Fibroblast of skin of left quadriceps (primary cell): ENCODE results near the gene AHRR.

Experiments
- DNase-seq, 2 experiments: peaks; one replicate each; pipeline ENCODE4 v3.0.0-alpha.2; 2013; ENCODE audit warnings: low read depth in 2 of 2

Gene AHRR

GRCh38 chr5:443239-444151 is 122.0 kb downstream of the AHRR start:
- DNase-seq = no peak

GRCh38 chr5:444226-444625 is 122.7 kb downstream of the AHRR start:
- DNase-seq = no peak

- DNase-seq = no peak
Measured at GRCh38 chr5:445591-445990, 124.1 kb downstream of the AHRR start.

GRCh38 chr5:446066-446882 is 124.8 kb downstream of the AHRR start:
- DNase-seq = no peak

- no peak for DNase-seq
Measured at GRCh38 chr5:446883-447263, 125.4 kb downstream of the AHRR start.

- no peak for DNase-seq
Measured at GRCh38 chr5:447501-447900, 126.0 kb downstream of the AHRR start.

GRCh38 chr5:448061-448765 is 126.7 kb downstream of the AHRR start:
- no peak for DNase-seq

- DNase-seq = no peak
Measured at GRCh38 chr5:448766-449090, 127.2 kb downstream of the AHRR start.

GRCh38 chr5:449151-449550 is 127.6 kb downstream of the AHRR start:
- DNase-seq = no peak

GRCh38 chr5:451587-452458 is 130.3 kb downstream of the AHRR start:
- no peak for DNase-seq

GRCh38 chr5:452978-453710 is 131.6 kb downstream of the AHRR start:
- DNase-seq = no peak

- DNase-seq = no peak
Measured at GRCh38 chr5:453725-454481, 132.4 kb downstream of the AHRR start.

GRCh38 chr5:454936-455335 is 133.4 kb downstream of the AHRR start:
- no peak for DNase-seq

- no peak for DNase-seq
Measured at GRCh38 chr5:455806-456205, 134.3 kb downstream of the AHRR start.

- DNase-seq = no peak
Measured at GRCh38 chr5:456351-457194, 135.1 kb downstream of the AHRR start.

GRCh38 chr5:457195-457961 is 135.9 kb downstream of the AHRR start:
- no peak for DNase-seq

GRCh38 chr5:458547-459353 is 137.2 kb downstream of the AHRR start:
- DNase-seq = no peak
